GM19372 (cell line): Measurements from ENCODE around the gene MGAT4B.
"Not testable (repeated sequence)": the region's sequence is repeated elsewhere in the genome, so short reads cannot be mapped to it uniquely, and the experiment has no call there.

ENCODE experiments used
- ATAC-seq: cut with Tn5 transposase; IDR thresholded peaks from one replicate; pipeline ENCODE4 v1.9.1; 2021; ENCODE audit warnings: mild to moderate bottlenecking, low read depth, moderate library complexity; ENCODE audit not compliant: unreplicated experiment

Gene MGAT4B

DNA sequence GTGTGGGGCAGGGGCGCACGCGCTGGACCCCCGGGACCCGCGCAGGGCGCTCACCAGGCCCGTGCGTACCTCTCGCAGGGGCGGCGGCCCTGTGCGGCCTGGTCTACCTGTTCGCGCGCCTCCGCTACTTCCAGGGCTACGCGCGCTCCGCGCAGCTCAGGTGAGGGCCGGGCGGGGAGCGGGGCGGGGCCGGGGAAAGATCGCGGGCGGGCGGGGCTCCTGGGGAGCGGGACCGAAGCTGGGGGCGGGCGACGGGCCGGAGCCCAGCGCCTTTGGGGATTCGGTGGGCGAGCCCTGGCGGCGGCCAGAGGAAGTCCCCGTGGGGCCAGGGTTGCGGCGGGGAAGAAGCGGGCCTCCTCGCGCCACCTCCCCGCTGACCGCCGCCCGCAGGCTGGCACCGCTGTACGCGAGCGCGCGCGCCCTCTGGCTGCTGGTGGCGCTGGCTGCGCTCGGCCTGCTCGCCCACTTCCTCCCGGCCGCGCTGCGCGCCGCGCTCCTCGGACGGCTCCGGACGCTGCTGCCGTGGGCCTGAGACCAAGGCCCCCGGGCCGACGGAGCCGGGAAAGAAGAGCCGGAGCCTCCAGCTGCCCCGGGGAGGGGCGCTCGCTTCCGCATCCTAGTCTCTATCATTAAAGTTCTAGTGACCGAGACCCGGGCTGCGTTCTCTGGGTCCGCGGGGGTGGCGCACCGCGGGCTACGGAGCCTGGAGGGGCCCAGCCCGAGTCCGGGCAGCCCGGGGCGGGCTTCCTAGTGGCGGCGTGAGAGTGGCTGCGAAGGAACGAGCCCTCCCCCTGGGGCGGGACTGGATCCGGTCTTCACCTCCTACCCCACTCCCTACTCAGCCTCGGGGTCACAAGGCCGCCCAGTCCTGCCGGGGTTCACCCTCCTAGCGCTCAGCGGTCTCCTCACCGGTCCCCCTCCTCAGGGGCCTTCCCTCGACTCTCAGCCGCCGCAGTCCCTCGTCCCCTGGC lies 10.5 kb downstream of the MGAT4B start:
- ATAC-seq = peak; percentile 74

DNA sequence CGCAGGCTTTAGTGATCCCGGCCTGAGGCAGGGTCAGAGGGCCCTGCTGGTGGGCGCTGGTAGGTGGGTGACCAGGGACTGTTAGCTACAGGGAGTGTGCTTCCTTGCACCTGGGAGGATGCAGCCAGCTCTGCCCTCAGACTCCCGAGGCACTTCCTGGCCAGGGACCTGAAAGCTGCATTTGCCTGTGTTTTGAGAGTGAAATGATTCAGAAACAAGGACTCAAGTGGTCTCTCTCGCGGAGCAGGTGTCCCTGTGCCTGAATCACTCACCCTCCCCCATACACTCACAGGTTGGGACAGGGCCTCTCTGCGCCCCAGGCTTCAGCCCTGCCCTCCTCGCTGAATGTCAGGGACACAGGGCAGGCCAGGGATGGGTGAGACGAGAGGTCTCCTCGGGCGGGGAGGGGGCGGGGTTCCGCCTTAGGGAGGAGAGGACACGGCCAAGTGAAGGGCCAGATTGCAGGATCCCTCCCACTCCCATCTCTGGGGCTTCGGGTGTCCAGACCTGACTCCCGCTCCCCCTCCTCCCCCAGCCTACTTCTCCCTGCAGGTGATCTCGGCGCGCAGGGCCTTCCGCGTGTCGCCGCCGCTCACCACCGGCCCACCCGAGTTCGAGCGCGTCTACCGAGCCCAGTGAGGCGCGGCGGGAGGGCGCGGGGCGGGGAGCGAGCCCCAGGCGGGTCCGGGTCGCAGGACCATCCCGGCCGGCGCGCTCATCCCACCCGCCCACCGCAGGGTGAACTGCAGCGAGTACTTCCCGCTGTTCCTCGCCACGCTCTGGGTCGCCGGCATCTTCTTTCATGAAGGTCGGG lies 11.4 kb downstream of the MGAT4B start:
- ATAC-seq = peak; percentile 2

DNA sequence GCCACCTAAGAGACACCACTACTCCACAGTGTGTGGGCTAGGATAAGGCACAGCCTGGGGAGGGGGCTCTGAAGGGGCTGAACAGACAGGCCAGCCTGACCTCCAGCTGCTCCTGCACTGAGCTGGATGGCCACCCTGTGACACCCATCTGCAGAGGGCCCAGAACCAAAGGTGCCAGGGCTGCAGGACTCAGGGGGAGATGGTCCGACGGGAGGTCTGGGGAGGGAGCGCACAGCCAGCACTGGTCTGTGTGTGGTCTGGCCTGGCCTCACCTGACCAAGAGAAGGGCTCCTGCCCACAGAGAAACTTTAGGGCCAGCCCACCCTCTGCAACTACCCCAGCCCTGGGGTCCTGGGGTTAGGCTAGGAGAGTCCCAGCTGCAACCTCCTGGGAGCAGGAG lies 12.1 kb downstream of the MGAT4B start:
- no peak for ATAC-seq

DNA sequence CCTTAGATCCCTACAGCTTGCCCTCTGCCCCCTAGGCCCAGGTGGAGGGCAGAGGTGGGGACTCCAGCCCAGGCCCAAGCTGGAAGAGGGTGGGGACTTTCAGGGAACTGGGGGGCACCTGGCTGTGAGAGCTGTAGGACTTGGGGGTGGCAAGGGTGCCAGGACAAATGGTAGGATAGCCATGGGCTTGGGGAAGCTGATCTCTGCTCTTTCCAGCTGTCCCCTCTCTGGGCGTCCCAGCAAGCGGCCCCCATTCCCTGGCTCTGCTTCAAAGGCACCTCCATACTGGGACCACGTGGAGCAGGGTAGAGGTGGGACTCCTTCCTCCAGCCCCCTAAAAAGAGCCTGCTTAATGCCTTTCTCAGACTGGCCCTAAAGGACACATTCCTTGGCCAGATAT lies 12.5 kb downstream of the MGAT4B start:
- no peak for ATAC-seq

DNA sequence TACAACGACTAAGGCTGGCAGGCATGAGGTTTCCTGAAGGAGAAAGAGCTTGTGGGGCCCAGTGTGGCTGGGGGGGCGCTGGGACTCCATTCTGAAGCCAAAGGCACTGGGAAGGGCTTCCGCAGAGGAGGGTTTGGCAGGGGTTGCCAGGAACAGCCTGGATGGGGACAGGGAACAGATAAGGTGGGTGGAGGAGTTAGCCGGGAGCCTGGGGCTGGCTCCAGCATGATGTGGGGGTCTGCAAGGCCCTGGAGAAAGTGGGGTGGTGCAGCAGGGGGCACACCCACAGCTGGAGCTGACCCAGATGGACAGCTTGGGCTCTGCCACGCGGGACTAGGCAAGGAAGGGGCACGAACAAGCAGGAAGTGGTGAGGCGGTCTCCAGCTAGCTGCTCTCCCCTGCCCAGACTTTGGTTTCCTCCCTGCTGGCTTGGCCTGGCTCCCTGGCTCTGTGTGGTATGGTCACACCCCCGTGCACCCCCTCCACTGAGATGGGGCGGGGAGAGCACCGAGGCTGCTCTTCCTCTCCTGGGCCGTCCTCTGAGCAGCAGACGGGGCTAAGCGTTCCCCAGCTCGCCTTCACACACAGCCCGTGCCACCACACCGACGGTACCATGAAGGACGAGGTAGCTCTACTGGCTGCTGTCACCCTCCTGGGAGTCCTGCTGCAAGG lies 13.1 kb downstream of the MGAT4B start, which contains the start of gene LTC4S:
Gene LTC4S, plus strand, starts transcription at position 519 of the 672 bp plus-strand sequence. Its CDS starts 95 bp downstream, at position 614.
- no peak for ATAC-seq

DNA sequence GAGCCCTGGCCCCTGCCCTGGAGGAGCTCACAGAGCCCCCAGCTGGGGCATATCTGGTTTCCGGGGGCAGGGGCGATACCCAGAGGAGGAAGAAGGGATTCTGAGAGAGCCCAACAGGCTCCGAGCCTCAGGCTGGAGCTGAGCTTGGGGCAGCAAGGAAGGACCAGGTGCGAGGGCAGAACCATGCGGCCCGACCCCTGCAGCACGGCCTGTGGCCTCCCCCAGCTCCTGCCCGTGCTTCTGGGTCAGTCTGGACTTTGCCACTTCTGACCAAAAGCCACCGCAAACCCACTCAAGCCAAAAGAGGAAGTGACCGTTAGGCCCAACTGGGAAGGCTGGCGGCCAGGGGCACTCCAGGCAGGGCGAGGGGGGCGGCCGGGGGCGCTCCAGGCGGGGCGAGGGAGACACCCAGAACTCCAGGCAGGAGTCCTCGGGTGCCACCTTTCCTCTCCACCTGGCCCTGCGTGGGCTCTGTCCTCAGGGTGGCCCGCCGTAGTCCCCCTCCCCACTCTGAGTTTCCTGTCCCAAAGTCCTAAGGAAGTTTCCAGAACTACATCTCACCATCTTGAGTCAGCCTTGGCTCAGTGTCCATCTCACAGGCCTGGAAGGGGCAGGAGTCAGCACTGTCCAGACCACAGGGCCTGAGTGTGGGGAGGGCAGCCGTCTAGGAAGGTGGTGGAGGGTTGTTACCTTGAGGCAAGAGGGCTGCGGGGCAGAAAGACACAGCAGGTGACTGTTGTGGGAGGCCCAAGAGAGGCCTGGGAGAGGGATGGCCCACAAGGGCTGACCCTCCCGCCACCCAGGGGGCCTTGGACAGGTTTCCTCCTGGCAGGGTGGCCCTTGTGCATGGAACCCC lies 13.8 kb downstream of the MGAT4B start:
- ATAC-seq = no peak

DNA sequence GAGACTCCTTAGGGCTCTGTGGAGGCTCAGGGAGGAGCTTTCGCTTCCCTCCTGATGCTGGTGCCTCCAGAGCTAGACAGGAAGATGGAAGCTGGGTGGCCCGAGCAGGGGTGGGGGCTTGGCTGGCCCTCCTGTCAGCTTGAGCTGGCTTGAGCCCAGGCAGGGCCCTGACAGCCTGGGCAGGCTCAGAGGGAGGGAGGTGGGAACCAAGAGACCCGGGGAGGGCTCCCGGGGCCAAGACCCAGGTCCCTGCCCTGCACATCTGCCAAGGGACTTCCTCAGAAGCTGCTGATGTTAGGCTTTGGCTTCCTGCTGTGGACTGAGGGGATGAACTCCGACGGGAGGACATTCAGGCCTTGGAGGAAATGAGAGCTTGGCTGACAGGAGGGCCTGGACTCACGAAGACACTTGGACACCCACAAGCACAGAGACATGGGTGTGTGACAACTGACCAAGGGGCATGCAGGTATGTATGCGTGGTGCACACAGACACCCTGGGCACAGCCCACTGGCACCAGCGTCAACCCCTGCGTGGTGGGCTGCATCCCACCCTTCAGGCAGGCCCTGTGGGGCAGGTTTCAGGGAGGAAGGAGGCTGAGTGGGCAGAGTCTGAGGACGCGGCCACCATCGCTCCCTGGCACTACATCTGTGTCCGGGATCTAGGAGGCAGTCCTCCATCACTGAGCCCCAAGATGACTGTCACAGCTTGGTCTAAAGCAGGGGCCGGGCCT lies 14.6 kb downstream of the MGAT4B start:
- ATAC-seq = no peak

DNA sequence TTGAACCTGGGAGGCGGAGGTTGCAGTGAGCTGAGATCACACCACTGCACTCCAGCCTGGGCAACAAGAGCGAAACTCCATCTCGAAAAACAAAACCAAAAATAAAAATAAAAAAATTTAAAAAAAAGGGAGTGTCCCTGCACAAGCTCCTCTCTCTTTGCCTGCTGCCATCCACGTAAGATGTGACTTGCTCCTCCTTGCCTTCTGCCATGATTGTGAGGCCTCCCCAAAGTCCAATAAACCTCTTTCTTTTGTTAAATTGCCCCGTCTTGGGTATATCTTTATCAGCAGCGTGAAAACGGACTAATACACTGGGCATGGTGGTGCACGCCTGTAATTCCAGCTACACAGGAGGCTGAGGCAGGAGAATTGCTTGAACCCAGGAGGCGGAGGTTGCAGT lies 17.4 kb downstream of the MGAT4B start:
- ATAC-seq = not testable (repeated sequence)

DNA sequence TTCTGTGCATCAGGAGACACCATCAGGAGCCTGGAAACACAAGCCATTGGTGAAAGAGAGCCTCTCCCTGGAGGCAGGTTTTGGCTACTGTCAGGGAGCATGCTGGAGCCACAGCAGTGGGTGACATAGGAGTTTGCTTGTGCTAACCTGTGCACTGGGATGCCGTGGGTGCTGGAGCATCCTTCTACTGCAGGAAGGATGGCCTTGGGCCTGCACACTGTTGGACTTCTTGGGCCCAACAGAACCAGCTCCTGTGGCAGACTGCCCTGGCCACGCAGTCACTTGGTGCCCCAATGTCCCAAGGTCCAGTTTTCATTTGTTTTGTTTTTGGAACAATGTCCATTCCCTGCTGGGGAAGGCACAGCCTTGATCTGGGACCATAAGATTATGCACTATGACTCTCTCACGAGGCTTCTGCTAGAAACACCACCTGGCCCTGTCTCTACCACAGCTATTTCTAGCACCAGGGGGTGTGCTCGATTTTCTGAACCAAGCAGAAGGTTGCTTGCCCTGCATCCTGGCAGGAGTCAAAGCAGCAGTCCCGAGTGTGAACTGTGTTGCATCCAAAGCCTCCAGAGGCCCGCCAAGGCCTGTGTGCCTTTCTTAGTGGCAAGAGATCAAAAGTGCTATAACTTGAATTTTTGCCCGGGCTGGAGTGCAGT lies 18.3 kb downstream of the MGAT4B start:
- no peak for ATAC-seq

DNA sequence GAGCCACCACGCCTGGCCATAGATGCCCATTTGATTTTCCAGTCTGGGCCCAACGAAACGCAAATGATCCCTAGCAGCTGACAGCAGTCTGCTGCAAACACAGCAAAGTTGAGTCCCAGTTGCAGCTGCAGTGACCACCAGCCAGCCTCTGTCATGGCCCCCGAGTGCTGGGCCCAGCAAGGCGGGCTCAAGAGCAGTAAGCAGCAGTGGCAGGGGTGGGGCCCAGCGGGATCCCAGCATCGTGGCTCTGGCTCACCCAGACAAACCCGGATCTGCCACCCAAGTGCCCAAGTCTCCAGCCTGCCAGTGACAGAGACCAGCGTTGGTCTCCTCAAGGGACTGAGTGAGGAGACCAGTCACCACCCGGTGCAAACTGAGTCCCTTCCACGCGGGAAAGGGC lies 19.8 kb downstream of the MGAT4B start:
- ATAC-seq = no peak

DNA sequence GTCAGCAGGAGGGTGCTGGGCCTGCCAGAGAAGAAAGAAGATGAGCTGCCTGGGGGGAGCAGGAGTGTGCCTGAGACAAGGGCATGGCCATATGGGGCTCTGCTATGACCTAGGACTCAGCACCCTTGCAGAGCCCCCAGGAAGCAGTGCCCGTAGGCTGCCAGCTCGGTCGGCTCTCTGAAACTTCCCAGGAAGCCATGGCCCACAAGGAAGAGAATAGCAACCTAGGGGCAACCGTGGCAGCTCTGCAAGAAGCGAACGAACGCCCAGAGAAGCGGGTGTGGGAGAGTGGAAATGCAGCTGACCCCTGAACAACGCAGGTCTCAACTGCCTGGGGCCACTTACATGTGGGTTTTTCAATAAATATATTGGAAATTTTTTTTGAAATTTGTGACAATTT lies 23.5 kb downstream of the MGAT4B start:
- no peak for ATAC-seq

DNA sequence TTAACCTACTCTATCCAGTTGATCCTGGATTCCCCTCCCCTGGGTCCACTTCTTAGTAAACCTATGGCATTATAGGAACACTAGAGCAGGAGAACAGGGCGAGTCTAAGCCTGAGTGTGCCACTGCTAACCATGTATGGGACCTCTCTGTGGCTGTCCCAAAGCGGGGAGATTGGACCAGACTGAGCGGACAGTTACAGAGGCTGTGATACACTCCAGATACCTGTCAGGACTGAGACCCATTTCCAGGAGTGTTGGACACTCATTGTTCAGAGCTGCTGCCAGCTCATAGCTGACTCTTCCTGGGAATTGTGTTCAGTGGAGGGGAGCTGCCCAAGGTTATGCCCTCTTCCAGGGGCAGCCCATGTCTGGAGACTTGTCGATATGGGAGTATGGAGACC lies 24.8 kb downstream of the MGAT4B start:
- ATAC-seq = no peak

DNA sequence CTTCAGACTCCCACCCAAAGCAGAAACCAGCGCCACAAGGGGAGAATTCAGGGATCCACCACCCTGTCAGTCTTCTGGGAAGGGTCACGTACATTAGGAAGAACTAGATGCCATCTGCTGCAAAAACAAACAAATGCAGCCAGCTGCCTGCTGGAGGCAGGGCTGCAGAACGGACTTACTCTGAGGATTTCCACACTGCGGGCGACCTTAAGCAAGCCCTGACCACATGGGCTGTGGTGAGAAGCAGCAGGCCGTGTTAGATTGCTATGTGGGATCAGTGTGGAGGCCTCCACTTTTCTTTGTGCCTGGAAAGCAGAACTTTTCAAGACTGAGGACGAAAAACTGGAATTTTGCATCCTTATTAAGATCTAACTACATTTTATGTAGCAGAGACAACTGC lies 26.3 kb downstream of the MGAT4B start:
- ATAC-seq = no peak

DNA sequence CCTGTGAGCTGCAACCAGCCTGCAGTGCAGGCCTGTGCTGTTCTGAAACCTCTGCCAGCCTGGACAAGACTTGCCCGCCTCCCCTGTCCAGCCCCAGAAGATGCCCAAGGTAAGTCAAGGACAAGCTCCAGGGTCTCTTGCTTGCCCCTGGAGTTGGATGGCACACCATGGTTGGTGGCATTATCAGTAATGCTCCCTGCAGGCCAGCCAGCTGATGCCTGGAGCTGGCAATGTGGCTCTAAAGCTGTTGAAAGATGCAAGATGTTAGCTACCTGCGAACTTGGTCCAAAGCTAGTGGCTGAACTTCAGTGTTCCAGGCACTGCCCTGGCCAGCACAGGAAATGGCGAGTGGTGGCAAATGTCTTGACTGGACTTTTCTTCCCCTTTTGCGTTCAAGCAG lies 26.8 kb downstream of the MGAT4B start:
- no peak for ATAC-seq

DNA sequence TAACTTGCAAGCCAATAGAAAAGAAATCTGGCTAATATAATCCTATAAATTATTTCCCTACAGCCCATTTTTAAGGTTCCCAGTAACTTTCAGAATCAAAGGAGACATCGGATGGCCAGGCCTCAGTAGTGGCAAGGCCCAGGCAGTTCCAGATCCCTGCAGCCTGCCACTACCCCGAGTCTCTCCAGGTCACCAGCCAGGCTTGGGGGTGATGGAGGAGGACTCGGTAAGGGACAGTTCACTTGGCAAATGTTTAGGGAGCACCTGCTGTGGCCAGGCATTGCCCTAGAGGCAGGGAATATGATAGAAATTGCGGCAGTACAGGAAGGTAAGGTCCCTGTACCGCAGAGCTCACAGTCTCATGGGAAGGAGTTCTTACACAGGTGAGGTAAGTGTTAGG lies 28.1 kb downstream of the MGAT4B start:
- ATAC-seq = no peak

DNA sequence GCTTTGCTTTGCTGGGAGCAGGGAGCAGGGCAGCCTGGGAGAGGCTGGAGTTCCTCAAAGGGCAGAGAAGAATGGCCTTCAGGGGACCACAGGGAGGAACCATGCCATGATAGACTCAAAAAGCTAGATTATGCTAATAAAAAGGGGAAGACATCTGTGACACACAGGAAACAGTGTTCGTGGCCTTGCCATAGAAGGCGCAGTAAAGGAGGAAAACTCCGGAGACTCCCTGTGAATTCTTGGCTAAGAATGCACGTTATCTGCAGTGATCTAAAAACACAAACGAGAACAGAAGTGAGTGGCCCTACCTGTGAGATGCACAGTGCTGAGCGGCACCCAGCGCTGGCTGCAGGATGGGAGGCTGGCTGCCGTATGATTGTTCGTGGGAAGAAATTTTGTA lies 28.8 kb downstream of the MGAT4B start:
- ATAC-seq = no peak

DNA sequence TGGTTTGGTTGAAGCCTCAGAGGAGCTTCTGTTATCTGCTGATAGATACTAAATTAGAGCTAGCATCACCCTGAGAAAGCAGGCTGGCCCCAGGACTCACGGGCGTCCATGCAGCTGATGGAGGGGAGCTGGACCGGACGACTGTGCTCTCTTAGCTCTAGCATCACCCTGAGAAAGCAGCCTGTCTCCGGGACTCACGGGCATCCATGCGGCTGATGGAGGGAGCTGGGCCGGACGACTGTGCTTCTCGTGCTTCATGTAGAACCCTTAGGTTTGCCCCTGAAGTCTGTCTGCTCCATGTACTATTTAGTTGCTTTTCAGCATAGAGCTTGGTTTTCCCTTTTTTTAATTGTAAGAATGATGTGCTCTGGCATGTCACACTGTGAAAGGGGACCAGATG lies 29.2 kb downstream of the MGAT4B start:
- no peak for ATAC-seq

DNA sequence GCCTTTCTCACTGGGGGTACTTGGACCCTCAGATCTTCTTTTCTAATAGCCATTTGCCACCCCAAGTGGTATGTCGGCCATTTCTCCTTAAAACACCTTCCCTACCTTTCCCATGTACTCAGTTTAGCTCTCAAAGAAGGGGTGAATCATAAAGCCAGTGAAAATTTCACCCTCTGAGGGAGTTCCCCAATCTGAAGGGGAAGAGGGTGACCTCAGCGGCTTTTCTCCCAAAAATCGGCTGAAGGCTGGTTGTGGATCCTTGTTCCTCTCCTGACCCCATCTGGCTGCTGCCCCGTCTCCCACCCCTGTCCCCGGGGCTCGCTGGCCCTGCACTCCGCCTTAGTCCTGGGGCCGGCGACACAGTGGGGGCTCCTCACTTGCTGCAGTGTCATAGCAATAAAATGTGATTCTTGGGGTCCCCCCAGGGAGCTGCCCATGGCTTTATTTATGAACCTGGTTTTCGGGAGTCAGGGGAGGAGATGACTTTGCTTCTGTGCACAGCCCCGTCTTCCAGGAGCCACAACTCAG lies 30.2 kb downstream of the MGAT4B start:
- ATAC-seq = no peak

DNA sequence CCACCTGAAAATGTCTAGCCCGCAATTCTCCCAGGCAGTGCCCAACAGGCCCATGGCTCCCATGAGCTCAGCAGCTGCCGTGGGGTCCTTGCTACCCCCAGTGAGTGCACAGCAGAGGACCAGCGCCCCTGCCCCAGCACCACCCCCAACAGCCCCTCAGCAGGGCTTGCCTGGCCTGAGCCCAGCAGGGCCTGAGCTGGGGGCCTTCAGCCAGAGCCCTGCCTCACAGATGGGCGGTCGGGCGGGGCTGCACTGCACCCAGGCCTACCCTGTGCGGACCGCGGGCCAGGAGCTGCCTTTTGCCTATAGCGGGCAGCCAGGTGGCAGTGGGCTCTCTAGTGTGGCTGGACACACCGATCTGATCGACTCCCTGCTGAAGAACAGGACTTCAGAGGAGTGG lies 32.2 kb downstream of the MGAT4B start:
- ATAC-seq = no peak
